Sigmoid colon (tissue), 7 donors: Measurements from ENCODE around the gene SRP19. TPM values are rescaled to one million over a fixed set of nuclear protein-coding genes. Genes with fewer than 3 reads are reported as not detected.

ENCODE experiments used
- DNase-seq: peaks from one replicate; pipeline ENCODE4 v3.0.0-alpha.2; 2019
- H3K27ac ChIP-seq, 4 donors: fragments of 200-600 bp; sonication (generic); one replicate each; pipeline ENCODE4 v1.5.1; 2016 to 2019; ENCODE audit warnings: mild to moderate bottlenecking in 1 of 4
- H3K27me3 ChIP-seq, 3 donors: fragments of 200-600 bp; sonication (generic); one replicate each; pipeline ENCODE4 v1.5.1; 2019; ENCODE audit warnings: mild to moderate bottlenecking in 1 of 3
- H3K36me3 ChIP-seq, 4 donors: fragments of 200-600 bp; sonication (generic); one replicate each; pipeline ENCODE4 v1.5.1; 2016 to 2019
- H3K4me1 ChIP-seq, 4 donors: fragments of 200-600 bp; sonication (generic); one replicate each; pipeline ENCODE4 v1.5.1; 2017 to 2019
- H3K4me3 ChIP-seq, 4 donors: fragments of 200-600 bp; sonication (generic); one replicate each; pipeline ENCODE4 v1.5.1; 2017 to 2019; ENCODE audit warnings: mild to moderate bottlenecking in 2 of 4, moderate library complexity in 1 of 4
- H3K9me3 ChIP-seq, 4 donors: fragments of 200-600 bp in 3 of 4; sonication (generic) in 3 of 4; one replicate each; pipeline versions ENCODE4 v1.5.1 to v1.6.1; 2013 to 2019
- EP300 ChIP-seq, 4 donors: sonication (generic); formaldehyde crosslinking; IDR thresholded peaks; one replicate each; pipeline ENCODE4 v1.6.1; 2017; ENCODE audit warnings: antibody characterized with exemption in 4 of 4
- POLR2A ChIP-seq, 2 donors: fragments of 450-650 bp; IDR thresholded peaks; one replicate each; pipeline ENCODE4 v1.6.1; 2016; ENCODE audit warnings: antibody characterized with exemption in 2 of 2, mild to moderate bottlenecking in 2 of 2, moderate library complexity in 2 of 2
- POLR2AphosphoS5 ChIP-seq, 4 donors: sonication (generic); formaldehyde crosslinking; IDR thresholded peaks; one replicate each; pipeline ENCODE4 v1.6.1; 2017; ENCODE audit warnings: antibody characterized with exemption in 4 of 4
- WGBS, 2 donors: extraction: QIAGEN DNeasy Blood & Tissue Kit; methylation state at CpG; one replicate each; pipeline ENCODE4 v1.1.7; 2013; 5-methylcytosine and 5-hydroxymethylcytosine counted together
- intact Hi-C: fragments of 100-400 bp; cut with DNase I; formaldehyde crosslinking; loops from one replicate; pipeline ENCODE4 v1.15.1; 2023
- polyA plus RNA-seq, 3 donors: library from polyadenylated mRNA; stranded (reverse); fragments of 200-250 nt; gene quantifications; one replicate each; pipeline ENCODE4 v1.2.3, GENCODE V29; 2013
- total RNA-seq, 4 donors: library from RNA; depleted of rRNA; stranded (reverse); fragments of >200 nt; gene quantifications; one replicate each; pipeline ENCODE4 v1.1.0, GENCODE V29; 2016
- TF ChIP-seq, protein P1 (sequence below), 4 experiments: fragments of 450-650 bp in 3 of 4; fragments of 200-600 bp in 1 of 4; IDR thresholded peaks; one replicate each; pipeline ENCODE4 v1.5.1; 2016 to 2019; ENCODE audit warnings: antibody characterized with exemption in 4 of 4, mild to moderate bottlenecking in 3 of 4, moderate library complexity in 2 of 4
- donor health status: healthy with polysubstance abuse.
- donor health status: Bipolar disorder and iron deficiency.
- donor health status: healthy.

SRP19 gene
- total and polyA plus RNA-seq, 7 donors: 37.1 to 78.6 (median 57.3) TPM

GRCh38 chr5:112915831-112916230, 54.7 kb downstream of the SRP19 start:
- 8 to 17% methylated on average over 1 of the region's 1 CpG for WGBS, 2 donors
- no peak for DNase-seq
- intact Hi-C loops: no loop called here
- Histone ChIP-seq H3K4me1 (peaks cover 0 to 64% (median 50%) of the 10 kb centered on the region in 4 donors), H3K9me3 (no peaks in the 10 kb centered on the region), H3K27ac (no peak overlapping the region), H3K36me3 (peaks cover 0 to 35% (median 5%) of the 10 kb centered on the region in 4 donors), H3K4me3 (no peak overlapping the region), H3K27me3 (no peaks in the 10 kb centered on the region)
- TF ChIP-seq EP300 (IDR thresholded peaks at IDR 0.05) (no peak), POLR2A (IDR thresholded peaks at IDR 0.05) (no peak), POLR2AphosphoS5 (IDR thresholded peaks at IDR 0.05) (no peak)
- TF ChIP-seq, protein P1, sequence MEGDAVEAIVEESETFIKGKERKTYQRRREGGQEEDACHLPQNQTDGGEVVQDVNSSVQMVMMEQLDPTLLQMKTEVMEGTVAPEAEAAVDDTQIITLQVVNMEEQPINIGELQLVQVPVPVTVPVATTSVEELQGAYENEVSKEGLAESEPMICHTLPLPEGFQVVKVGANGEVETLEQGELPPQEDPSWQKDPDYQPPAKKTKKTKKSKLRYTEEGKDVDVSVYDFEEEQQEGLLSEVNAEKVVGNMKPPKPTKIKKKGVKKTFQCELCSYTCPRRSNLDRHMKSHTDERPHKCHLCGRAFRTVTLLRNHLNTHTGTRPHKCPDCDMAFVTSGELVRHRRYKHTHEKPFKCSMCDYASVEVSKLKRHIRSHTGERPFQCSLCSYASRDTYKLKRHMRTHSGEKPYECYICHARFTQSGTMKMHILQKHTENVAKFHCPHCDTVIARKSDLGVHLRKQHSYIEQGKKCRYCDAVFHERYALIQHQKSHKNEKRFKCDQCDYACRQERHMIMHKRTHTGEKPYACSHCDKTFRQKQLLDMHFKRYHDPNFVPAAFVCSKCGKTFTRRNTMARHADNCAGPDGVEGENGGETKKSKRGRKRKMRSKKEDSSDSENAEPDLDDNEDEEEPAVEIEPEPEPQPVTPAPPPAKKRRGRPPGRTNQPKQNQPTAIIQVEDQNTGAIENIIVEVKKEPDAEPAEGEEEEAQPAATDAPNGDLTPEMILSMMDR (IDR thresholded peaks at IDR 0.05): no peak

- Histone ChIP-seq H3K27me3 (no peaks in the 10 kb centered on the region), H3K4me1 (peaks cover 0 to 60% (median 52%) of the 10 kb centered on the region in 4 donors), H3K36me3 (peaks cover 0 to 35% (median 5%) of the 10 kb centered on the region in 4 donors), H3K9me3 (no peaks in the 10 kb centered on the region), H3K27ac (no peak overlapping the region), H3K4me3 (no peak overlapping the region)
- intact Hi-C loops: no loop called here
- TF ChIP-seq POLR2AphosphoS5 (IDR thresholded peaks at IDR 0.05): no peak
- no peak for TF ChIP-seq POLR2A (IDR thresholded peaks at IDR 0.05)
- TF ChIP-seq EP300 (IDR thresholded peaks at IDR 0.05): no peak
- TF ChIP-seq, protein P1 (IDR thresholded peaks at IDR 0.05): no peak
- no peak for DNase-seq
- WGBS, 2 donors: 96 to 97% methylated on average over 2 of the region's 2 CpGs
Measured at GRCh38 chr5:112917453-112917995, 56.4 kb downstream of the SRP19 start.

- 95 to 96% methylated on average over 3 of the region's 3 CpGs for WGBS, 2 donors
- peaks cover 0 to 61% (median 56%) of the 10 kb centered on the region in 4 donors for H3K4me1 ChIP-seq
- intact Hi-C loops: no loop called here
Measured at GRCh38 chr5:112918136-112918535, 57.0 kb downstream of the SRP19 start.

DNA sequence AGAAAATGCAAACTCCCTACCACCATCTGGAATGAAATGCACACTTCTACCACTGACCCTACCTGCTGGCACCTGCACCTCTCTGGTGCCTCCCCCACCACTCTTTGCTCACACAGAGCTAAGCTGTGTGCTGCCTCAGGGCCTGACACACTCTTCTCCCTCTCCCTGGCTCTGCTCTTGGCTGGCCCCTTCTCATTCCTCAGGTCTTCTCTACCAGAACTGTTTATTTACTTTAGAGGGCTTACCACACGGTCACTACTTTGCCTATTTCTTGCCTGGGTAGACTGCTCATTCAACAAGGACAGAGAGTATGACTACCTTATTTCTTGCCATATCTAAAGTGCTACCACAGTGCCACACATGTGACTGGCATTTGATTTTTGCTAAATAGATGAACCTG, 57.6 kb downstream of the SRP19 start:
- H3K9me3 ChIP-seq: no peaks in the 10 kb centered on the region
- peaks cover 0 to 61% (median 57%) of the 10 kb centered on the region in 4 donors for H3K4me1 ChIP-seq
- no peak for DNase-seq
- H3K27me3 ChIP-seq: no peaks in the 10 kb centered on the region
- WGBS, 2 donors: 67 to 86% methylated on average over 1 of the region's 1 CpG
- peaks cover 0 to 35% (median 5%) of the 10 kb centered on the region in 4 donors for H3K36me3 ChIP-seq
- H3K4me3 ChIP-seq: no peak overlapping the region
- intact Hi-C loops: no loop called here
- TF ChIP-seq EP300 (IDR thresholded peaks at IDR 0.05) (no peak), POLR2A (IDR thresholded peaks at IDR 0.05) (no peak), POLR2AphosphoS5 (IDR thresholded peaks at IDR 0.05) (no peak)
- TF ChIP-seq, protein P1 (IDR thresholded peaks at IDR 0.05): no peak
- H3K27ac ChIP-seq: no peak overlapping the region

More at GRCh38 chr5:112918136-112918535, 57.0 kb downstream of the SRP19 start:
- H3K9me3 ChIP-seq: no peaks in the 10 kb centered on the region
- no peak overlapping the region for H3K4me3 ChIP-seq
- no peak for DNase-seq
- H3K27ac ChIP-seq: no peak overlapping the region
- H3K27me3 ChIP-seq: no peaks in the 10 kb centered on the region
- peaks cover 0 to 35% (median 5%) of the 10 kb centered on the region in 4 donors for H3K36me3 ChIP-seq
- TF ChIP-seq, protein P1 (IDR thresholded peaks at IDR 0.05): no peak
- TF ChIP-seq POLR2AphosphoS5 (IDR thresholded peaks at IDR 0.05) (no peak), EP300 (IDR thresholded peaks at IDR 0.05) (no peak), POLR2A (IDR thresholded peaks at IDR 0.05) (no peak)

Other genes starting within 250 kb of the SRP19 start
- 10 to 100 TPM; 46.1 to 81.4 (median 64.0) TPM for gene APC, start 123.4 kb upstream of the SRP19 start, total RNA-seq
- 10 to 100 TPM in 1 of 3 donors, 1 to 10 TPM in 2; 2.4 to 10.4 (median 9.0) TPM for gene APC, start 123.4 kb upstream of the SRP19 start, polyA plus RNA-seq
- gene REEP5, start 60.9 kb downstream of the SRP19 start, total RNA-seq: 10 to 100 TPM; 67.6 to 86.0 (median 71.8) TPM
- 10 to 100 TPM; 17.4 to 44.1 (median 19.0) TPM for gene REEP5, start 60.9 kb downstream of the SRP19 start, polyA plus RNA-seq
- 10 to 100 TPM; 18.1 to 26.8 (median 20.8) TPM for gene DCP2, start 115.5 kb downstream of the SRP19 start, total RNA-seq
- gene DCP2, start 115.5 kb downstream of the SRP19 start, polyA plus RNA-seq: 10 to 100 TPM in 1 of 3 donors, 1 to 10 TPM in 2; 5.5 to 12.4 (median 9.6) TPM